IPS DF 4.7 (cell line): Measurements from ENCODE around the gene CAMTA1.

Experiments
- DNase-seq: peaks from one replicate; pipeline ENCODE4 v3.0.0-alpha.2; 2013; ENCODE audit warnings: low spot score; ENCODE audit errors: extremely low read depth

Gene CAMTA1

DNA sequence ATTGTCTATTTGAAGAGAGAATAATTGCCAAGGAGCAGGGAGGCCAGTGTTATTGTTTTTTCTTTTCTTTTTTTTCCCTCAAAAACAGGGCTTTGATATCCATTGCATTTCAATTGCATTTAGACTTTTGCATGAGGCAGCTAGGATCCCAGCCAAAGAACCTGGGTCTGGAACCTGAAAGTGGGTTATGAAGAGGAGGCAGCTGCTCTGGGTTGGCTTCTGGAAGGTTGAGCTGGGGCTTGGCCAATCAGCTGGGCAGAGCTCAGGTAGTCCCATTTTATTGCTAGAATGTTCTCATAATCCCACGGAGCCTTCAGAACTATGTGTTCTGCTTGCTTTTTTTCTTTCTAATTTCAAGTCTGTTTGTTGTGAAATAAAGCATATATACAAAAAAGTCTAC, 218.9 kb downstream of the CAMTA1 start:
- DNase-seq, result no peak

DNA sequence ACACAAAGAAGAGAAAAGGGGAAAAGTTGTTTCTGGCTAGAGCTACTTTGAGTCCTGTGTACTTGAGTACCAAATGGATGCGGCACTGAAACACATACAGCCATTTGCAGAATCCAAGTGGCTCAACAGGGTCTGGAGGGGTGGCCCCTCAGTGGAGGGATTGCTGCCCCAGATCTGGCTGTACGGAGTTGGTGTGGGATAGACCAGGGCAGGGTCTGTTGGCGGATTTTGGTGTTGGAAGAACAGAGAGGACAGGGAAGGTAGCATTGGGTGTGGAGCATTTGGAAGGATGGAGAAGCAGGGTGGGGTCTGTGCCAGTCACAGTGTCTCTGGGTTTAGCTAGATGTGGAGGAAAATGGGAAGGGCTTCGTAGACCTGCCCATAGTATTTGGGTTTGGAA, 220.5 kb downstream of the CAMTA1 start:
- DNase-seq, result no peak

DNA sequence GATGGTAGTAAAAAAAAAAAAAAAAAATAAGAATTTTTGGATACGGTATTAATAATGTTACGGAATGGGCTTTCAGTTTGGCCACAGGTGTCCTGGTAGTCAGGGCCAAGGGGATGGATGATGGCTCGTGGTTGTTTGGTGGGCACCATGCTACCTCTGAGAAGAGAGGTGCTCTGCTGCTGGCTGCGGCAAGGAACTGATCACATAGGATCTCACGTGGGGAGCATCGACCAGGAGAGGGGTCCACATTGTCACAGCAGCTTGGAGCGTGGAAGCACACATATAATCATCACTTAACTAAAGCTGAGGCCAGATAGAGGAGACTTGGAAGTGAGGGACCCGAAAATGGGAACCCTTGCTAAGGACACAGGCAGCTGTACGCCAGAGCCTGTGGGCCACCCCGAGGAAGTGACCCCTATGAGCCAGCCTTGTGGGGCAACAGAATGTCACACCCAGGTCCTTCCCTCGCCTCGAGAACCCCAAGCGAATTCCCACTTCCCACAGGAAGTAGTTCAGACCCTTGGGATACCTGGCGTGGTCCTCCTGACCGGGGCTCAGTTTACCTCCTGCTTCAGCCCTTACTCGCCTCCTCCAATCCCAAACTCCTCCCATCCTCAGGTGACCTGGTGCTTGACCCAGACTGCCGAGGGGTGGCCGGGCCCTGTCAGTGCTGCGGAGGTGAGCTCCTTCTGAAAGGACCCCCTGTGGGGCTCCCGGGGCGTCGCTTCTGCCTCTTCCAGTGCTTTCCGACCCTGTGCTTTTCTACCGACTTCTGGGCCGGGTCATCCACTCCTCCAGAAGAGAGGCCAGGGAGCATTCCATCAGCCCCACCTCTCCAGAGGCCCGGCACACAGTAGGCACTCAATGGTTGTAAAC, 222.0 kb downstream of the CAMTA1 start:
- no peak for DNase-seq

DNA sequence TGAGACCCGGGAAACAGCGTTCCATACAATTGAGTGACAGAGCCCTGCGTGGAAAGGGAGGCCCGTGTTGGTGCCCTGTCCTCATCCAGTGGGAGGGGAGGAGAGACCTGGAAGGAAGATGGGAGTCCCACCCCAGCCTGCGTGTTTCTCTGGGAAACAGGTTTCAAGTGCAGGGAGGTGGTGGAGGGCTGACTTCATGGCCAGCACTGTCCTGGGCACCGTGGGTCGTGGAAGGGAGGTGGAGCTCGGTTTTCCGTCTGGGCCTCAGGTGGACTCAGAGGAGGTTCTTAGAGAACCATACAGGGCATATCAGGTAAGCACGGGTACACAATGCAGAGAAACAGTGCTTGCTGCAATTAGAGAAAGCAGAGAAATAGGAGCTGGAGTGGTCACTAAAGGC, 222.6 kb downstream of the CAMTA1 start:
- DNase-seq, result no peak

DNA sequence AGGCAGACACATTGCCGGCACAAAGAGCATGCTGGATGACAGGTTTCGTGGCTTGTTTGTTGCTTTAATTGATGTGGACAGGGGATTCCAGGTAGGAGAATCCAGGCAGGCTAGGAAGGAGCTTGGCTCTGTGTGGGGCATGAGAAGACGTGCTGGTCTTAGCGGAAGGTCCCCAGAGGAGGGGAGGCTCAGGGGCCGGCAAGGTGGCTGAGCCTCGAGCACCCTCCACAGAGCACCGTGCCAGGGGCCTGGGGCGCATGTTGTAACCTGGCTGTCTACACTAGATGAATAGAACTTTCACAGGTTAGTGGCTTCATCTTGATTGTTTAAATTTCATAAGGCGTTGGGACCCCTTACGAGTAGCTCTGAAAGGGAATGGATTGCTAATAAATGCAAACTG, 223.1 kb downstream of the CAMTA1 start:
- no peak for DNase-seq

DNA sequence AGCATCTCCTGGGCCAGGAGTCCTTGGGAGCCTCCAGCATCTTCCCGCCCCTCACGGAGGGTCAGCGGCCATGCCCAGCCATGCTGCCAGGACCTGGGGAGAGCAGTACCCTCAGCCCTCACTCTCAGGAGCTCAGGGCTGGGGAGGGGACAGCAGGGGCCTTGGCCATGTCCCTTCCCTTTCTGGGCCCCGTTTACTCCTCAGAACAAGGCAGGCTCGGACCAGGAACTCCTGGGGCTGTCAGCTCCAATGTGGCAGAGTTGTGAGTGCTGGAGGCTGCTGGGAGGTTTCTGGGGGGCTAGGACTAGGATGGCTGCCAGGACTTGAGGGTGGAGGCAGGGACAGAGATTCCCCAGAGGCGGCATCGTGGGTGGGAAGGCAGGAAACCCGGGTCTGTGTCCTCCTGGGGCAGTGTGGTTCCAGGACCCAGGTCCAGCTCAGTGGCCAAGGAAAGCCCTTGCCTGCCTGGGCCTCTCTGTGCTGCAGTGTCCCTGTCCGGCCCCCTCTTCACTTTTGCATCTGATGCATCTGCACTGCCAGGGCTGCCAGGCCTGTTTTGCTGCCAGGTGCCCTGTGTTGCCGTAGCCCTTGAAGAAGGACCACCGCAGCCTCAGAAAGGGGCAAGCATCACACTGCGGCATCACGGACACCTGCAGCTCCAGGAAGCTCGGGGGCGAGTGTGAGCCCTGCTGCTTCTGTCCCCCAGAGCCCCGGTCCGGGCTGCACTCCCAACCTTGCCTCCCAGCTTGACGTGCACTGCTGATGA, 223.9 kb downstream of the CAMTA1 start:
- no peak for DNase-seq

DNA sequence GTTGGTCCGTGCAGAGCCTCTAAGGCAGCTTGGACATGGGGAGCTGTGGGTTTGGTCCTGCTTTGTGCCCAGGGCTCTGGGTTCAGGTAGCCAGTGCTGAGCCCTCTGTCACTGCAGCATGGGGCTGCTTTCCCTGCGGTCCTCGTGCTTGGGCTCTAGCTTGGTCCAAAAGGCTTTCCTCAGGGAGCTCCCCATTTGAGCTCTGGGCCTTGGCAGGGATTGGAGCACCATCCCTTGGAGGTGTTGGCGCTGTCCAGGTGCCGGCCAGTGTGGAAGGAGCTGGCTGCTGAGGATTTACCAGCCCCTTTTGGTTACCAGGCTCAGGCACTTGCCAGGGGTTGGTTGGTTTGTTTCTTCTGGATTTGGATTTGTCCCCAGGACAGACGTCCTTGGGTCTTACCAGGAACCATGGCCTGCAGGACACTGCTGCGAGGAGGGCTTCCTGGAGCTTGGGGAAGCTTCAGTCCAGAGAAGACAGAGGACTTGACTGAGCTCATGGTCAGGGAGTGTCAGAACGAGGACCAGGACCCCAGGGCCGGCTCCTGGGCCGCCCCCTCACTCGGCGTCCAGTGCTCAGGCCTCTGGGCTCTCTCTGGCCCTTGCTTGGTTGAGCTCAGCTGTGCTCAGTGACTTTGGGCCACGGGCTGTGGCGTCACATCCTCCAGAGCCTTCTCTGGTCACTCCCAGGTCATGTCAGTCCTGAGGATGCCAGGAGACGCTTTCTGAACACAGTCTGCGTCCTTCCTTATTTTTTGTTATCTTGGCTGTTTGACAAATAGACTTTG, 224.7 kb downstream of the CAMTA1 start:
- DNase-seq, result no peak

DNA sequence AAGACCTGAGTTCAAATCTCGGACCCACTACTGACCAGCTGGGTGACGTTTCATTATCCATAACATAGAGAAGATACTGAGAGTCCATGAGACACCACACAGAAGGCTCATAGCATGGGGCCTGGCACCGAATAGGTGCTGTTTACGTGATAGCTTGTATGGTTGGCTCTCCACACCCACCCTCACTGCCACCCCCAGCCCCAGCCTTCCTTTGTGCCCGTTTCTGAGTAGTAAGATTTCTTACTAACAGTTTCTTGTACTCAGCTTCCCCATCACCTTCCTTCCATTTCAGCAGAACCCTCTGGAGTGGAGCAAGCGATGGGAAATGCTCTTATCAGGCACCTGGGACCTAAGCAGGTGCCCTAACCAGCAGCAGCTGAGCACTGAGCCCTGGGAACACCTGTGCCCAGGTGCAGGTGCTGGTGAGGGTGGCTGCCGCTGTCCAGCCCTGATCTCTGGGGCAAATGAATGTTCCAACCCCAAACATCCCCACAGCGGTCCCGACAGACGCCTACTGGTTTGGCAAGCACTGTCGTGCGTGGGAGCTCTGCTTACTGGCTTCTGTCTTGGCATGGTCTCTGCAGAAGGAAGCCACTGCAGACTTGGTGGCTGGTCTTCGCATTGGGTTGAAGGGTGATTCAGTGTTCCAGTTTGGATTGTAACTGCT, 225.4 kb downstream of the CAMTA1 start:
- no peak for DNase-seq

DNA sequence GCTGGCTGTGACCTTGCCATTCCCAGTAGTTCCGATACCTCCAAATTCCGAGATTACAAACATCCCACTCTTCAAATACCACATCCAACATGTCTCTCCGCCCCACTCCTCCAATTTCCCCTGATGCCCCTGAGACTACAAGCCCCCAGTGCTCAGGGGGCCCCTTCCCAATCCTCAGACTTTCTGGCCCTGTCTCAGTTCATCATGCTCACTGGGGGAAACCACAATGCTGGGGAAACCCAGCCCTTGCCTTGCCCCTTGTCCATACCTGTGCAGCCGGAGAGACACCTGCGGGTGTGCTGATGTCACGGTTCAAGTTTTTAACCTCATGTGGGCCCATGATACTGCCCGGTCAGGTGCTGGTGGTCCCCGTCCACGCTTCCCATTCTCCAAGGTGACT, 226.6 kb downstream of the CAMTA1 start:
- DNase-seq, result no peak

DNA sequence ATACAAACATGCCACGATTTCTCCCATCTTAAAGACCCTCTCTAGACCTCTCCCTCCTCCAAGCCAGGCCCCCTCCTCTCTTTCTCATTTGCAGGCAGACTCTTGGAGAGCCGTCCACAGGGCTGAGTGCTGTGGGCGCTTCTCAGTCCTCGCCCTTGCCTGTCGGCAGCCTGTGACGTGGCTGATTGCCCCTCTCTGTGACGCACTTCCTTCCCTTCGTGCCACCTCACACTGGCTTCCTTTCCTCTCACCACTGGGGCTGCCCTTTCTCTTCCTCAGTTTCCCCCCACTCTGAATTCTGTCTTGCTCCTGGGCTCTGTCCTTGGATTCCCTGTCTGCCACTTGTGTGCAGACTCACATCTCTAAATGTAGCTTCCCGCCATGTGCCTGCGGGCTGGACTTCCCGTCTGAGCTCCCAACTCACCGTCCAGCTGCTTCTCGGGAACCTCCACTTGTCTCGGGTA, 227.2 kb downstream of the CAMTA1 start:
- no peak for DNase-seq

DNA sequence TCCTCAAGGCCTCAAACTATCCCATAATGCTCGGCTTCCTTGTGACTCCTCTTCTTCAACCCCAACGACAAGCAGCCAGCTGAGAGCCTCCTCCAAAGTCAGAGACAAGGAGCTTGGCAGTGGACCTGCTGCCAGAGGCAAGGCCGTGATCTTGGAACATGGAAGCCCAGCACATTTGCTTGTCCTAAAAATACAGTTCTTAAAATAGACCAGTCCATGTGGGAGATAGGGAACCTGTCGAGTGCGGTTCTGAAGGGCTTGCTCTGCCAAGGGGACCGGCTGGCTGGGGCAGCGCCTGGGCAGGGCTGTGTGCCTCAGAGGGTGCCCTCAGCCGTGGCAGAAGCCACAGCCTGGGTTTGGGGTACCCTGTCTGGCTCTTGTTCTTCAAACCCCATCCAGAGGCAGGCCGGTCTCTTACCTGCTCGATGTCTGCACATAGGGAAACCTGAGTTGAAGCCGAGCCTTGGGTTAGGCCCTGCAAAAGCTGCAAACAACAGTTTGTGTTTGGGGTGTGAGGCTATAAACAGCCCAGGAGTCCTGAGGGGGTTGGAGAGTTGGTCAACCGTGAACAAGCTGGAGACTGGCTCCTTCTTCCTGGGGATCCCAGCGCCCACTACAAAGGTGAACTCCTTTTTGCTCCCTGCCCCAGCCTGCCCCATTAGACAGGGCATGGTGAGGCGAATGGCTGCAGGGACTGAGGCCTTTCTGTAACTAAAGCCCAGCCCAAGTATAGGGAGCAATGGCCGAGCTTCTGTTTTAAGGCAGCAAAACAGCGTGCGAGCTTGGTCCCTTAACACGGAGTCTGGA, 228.8 kb downstream of the CAMTA1 start:
- DNase-seq, result no peak

DNA sequence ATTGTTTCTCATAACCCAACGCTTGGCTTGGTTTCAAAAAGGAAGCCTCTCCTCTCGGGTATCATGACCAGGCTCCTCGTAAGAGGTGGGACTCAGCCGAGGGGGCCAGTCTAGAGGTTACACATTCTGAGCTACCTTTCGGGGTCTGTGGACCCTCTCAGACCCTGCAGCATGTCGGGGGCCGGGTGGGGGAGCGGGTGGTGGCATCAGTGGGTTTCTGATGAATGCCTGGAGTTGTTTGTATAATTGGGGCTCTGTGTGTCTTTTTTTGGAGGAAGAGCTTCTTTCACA, 229.3 kb downstream of the CAMTA1 start:
- no peak for DNase-seq

DNA sequence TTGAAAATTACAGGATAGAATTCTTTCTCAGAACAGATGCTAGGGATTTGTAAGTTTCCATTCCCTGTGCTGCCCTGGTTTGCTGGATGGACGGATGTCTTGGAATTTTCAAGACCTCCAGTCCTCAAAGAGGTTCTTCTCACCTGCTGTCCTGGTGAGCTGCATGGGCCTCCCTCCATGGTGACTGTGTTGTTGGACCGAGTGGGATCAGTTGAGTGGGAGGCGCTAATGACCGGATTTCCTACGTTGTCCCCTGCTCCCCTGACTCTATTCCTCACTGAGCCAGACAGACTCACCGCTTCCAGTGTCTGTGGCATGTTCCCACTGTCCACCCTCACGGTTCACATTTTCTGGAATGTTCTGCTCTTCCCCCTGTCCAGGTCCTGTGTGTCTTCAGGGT, 229.8 kb downstream of the CAMTA1 start:
- DNase-seq, result no peak

DNA sequence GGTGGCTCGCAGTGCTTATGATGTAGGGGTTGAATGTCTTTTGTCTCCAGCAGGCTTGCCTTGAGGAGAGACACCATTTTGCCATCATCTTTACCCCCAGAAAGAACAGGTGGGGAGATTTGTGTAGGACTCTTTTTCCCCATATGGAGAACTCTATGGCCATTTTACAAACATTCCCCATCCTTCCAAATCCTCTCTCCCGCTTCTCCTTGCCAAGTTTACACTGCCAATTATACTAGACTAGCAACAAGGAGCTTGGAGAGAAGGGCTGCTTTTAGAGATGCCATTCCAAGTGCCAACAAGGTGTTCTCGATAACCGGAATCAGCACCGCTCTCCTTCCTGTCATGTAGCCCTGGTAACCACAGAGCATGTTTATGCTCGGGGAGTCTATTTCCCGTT, 233.1 kb downstream of the CAMTA1 start:
- no peak for DNase-seq

DNA sequence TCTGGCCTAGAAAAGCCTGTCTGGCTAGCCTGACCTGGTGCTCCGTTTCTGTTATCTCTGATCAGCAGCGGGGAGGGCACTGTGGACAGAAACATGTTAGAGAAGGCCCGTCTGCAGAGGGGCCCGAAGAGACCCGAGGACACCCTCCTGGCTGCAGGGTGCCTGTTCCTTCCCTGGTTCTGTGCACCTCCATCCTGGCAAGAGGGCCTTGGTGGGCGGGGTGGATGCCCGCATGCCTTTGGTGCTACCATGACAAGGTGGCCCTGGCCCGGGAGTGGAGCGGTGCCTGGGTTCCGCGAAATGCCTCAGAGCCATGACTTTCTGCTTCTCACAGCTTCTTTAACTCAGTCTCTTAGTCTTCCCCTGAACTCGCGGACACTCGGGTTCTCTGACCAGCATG, 233.6 kb downstream of the CAMTA1 start:
- DNase-seq, result no peak

DNA sequence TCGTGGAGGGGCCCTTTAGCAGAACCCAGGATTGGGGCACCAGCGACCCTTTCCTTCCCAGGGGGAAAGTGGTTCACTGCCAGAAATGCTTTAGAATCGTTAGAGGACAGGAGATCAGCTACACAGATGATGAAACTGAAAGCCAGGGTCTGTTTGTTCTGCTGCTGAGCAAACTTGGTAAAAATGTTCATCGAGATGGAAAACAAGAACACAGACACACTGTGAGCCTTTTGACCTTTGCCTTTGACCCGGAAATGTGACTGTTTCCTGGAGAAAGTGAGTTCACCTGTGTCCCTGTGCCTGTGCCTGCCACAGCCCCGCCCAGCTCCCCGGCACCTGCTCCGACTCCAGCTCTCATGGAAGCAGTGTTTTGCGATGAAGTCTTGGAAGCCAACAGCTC, 234.3 kb downstream of the CAMTA1 start:
- DNase-seq, result no peak

DNA sequence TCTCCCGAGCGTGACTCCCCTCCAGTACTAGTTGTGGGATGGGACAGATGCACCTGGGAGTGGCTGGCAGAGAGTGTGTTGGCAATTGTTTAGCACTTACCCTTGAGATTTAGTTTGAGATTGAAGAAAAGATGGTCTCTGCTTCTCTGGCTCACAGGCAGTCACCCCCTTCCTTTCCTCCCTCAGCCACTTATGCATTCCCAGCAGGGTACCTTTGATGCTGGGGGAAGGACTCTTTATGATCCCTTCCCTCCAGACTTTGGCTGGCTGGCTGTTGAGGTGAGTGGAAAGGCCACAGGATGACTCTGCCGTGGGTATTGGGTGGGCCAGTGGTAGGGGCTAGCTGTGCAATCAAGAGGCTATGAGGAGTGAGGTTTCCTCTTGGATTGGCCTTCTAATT, 236.8 kb downstream of the CAMTA1 start:
- DNase-seq, result no peak

DNA sequence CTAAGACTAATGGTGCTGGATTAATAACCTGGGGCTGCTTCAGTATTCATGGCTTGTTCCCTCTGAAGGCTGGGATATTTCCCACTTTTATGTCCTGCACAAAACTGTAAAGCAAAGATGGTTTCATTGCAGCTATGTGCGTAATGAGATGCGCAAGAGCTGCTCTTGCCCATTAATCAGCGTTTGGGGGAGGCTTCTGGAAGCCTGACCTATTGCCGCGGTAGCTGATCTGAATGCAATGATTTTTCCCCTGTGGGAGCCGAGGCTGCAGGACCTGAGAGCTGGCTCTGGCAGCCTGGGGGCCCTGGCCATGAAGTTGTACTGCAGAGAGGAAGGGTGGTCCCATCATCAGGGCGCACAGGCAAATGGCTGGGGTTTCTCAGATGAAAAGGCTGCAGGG, 239.8 kb downstream of the CAMTA1 start:
- DNase-seq, result no peak

DNA sequence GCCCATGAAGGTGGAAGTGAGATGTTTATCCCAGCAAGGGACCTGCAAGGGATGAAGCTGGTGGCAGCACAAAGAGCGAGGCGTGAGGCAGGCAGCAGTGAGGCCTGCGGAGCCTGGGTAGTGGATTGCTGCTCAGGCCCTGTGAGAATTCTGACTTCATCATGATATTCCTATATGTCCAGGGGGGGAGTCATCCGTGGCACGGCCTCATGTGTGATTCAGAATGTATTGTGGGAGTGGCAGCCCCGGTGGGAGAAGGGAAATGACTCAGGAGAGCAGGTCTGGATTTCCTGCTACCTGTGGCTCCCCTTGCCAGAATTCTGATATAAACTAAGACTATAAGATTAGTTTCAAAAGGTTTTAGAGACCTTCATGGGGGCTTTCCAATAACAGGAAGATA, 240.9 kb downstream of the CAMTA1 start:
- DNase-seq, result no peak

DNA sequence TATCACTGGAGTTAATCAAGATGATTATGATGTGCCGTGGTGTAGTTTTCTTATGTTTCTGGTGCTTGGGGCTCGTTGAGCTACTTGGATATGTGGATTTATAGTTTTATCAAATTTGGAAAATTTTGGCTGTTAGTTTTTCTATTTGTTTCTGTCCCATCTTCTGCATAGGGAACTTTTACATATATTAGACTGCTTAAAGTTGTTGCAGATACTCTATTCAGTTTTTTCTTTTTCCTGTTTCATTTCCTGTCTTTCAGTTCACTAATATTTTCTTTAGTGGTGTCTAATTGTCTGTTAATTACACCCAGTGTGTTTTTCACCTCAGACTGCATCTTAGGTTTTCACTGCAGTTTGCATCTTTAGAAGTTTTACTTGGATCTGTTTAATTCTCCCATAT, 247.7 kb downstream of the CAMTA1 start:
- DNase-seq, result no peak

DNA sequence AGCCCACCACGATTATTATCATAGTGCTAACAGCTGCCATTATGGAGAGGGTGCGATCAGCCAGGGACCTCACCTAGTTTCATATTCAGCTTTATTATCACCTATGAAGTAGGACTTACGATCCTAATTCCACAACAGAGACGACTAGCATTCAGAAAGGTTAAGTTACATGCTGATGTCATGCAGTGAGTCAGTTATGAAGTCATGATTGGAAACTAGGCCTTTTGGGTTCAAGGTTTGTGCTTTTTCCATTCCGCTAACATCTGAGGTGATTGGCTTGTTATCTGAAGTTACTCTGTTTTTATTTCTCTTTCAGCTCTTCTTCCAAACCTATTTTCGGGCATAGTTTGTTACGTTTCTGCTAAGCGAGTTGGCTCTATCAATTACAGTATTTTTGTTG, 251.1 kb downstream of the CAMTA1 start:
- no peak for DNase-seq
